ENCODE measurements around the gene MTMR3. TPM values are rescaled to one million over a fixed set of nuclear protein-coding genes. Genes with fewer than 3 reads are reported as not detected.

MTMR3 gene
- total RNA-seq, 1 experiment from 2014 or later, result 26.8 TPM

GRCh38 chr22:29854432-29854831 is 28.5 kb upstream of the MTMR3 start:
- intact Hi-C loops (cut with micrococcal nuclease; ENCODE audit: unreplicated experiment), result no loop called here
- Histone ChIP-seq H3K4me1 (ENCODE audit: control insufficient read depth, insufficient read depth, low read length) (no peaks in the 10 kb centered on the region), H3K27ac (ENCODE audit: low read length) (no peak overlapping the region), H3K9me3 (ENCODE audit: control insufficient read depth, insufficient read depth, low read depth, low read length) (no peaks in the 10 kb centered on the region), H3K36me3 (ENCODE audit: control insufficient read depth, insufficient read depth, low read length) (no peaks in the 10 kb centered on the region), H3K4me3 (ENCODE audit: low read depth in 2 of 2, low read length in 2 of 2) (no peak overlapping the region), H3K27me3 (ENCODE audit: control insufficient read depth, insufficient read depth, low read length) (no peaks in the 10 kb centered on the region)
- ATAC-seq, result no peak
- TF ChIP-seq TCF7L2 (IDR thresholded peaks at IDR 0.05; ENCODE audit: low read depth, low read length) (no peak), REST (IDR thresholded peaks at IDR 0.05; ENCODE audit: insufficient read depth in 1 of 2, low read depth in 2 of 2, low read length in 1 of 2) (no peak), POLR2AphosphoS5 (IDR thresholded peaks at IDR 0.05; ENCODE audit: low read depth, low read length) (no peak), CTCF (IDR thresholded peaks at IDR 0.05) (no peak), SIN3A (IDR thresholded peaks at IDR 0.05; ENCODE audit: borderline replicate concordance, insufficient read depth, low read depth, low read length) (no peak)
- DNase-seq (ENCODE audit: low read depth, low spot score), result no peak
- in situ Hi-C loops (cut with HindIII; ENCODE audit: low pct_unique_long_range_greater_than_20kb, low sequenced_read_pairs), result no loop called here
- BruUV-seq (replicated peaks), result no TSS peak
- CTCF ChIA-PET, result no interaction called here
- POLR2A ChIA-PET, result no interaction called here

GRCh38 chr22:29855611-29856181 is 27.3 kb upstream of the MTMR3 start:
- intact Hi-C loops (cut with micrococcal nuclease; ENCODE audit: unreplicated experiment), result no loop called here
- no peaks in the 10 kb centered on the region for H3K27me3 ChIP-seq (ENCODE audit: control insufficient read depth, insufficient read depth, low read length)
- no TSS peak for BruUV-seq (replicated peaks)
- no peak for DNase-seq (ENCODE audit: low read depth, low spot score)
- H3K4me3 ChIP-seq (ENCODE audit: low read depth in 2 of 2, low read length in 2 of 2), result no peak overlapping the region
- no peaks in the 10 kb centered on the region for H3K4me1 ChIP-seq (ENCODE audit: control insufficient read depth, insufficient read depth, low read length)
- no peak for TF ChIP-seq POLR2AphosphoS5 (IDR thresholded peaks at IDR 0.05; ENCODE audit: low read depth, low read length)
- no peak for TF ChIP-seq REST (IDR thresholded peaks at IDR 0.05; ENCODE audit: insufficient read depth in 1 of 2, low read depth in 2 of 2, low read length in 1 of 2)
- TF ChIP-seq CTCF (IDR thresholded peaks at IDR 0.05), result no peak
- no peak for TF ChIP-seq SIN3A (IDR thresholded peaks at IDR 0.05; ENCODE audit: borderline replicate concordance, insufficient read depth, low read depth, low read length)
- TF ChIP-seq TCF7L2 (IDR thresholded peaks at IDR 0.05; ENCODE audit: low read depth, low read length), result no peak
- no peaks in the 10 kb centered on the region for H3K36me3 ChIP-seq (ENCODE audit: control insufficient read depth, insufficient read depth, low read length)
- ATAC-seq, result no peak
- CTCF ChIA-PET, result interaction anchor here (0.6 kb wide), 1 partner anchor 59 kb away, joined by 4 read pairs; no protein-coding TSS in a partner anchor
- H3K27ac ChIP-seq (ENCODE audit: low read length), result no peak overlapping the region
- no peaks in the 10 kb centered on the region for H3K9me3 ChIP-seq (ENCODE audit: control insufficient read depth, insufficient read depth, low read depth, low read length)
- in situ Hi-C loops (cut with HindIII; ENCODE audit: low pct_unique_long_range_greater_than_20kb, low sequenced_read_pairs), result no loop called here
- POLR2A ChIA-PET, result no interaction called here

All from Panc1 (cell line).